BLaER1 (cell line): ENCODE data around the gene ZC3HAV1.
"Not testable (repeated sequence)": the region's sequence is repeated elsewhere in the genome, so short reads cannot be mapped to it uniquely, and the experiment has no call there.

Experiments used
- H3K27ac ChIP-seq: shearing (Covaris generic); formaldehyde crosslinking; 2 replicates; pipeline ENCODE4 v1.8.1; 2022
- H3K27me3 ChIP-seq: shearing (Covaris generic); formaldehyde crosslinking; 2 replicates; pipeline ENCODE4 v1.8.1; 2022
- H3K36me3 ChIP-seq: shearing (Covaris generic); formaldehyde crosslinking; 2 replicates; pipeline ENCODE4 v1.8.1; 2022
- H3K4me1 ChIP-seq: shearing (Covaris generic); formaldehyde crosslinking; 2 replicates; pipeline ENCODE4 v1.8.1; 2022
- H3K4me2 ChIP-seq: shearing (Covaris generic); formaldehyde crosslinking; 2 replicates; pipeline ENCODE4 v1.8.1; 2022
- H3K4me3 ChIP-seq: shearing (Covaris generic); formaldehyde crosslinking; 2 replicates; pipeline ENCODE4 v1.8.1; 2022
- H3K9ac ChIP-seq: shearing (Covaris generic); formaldehyde crosslinking; 2 replicates; pipeline ENCODE4 v1.8.1; 2022
- H3K9me3 ChIP-seq: shearing (Covaris generic); formaldehyde crosslinking; 2 replicates; pipeline ENCODE4 v1.8.1; 2022
- H4K20me1 ChIP-seq: shearing (Covaris generic); formaldehyde crosslinking; 2 replicates; pipeline ENCODE4 v1.8.1; 2022
- Cebpa-rat ChIP-seq: shearing (Covaris generic); IDR thresholded peaks from 2 replicates; pipeline ENCODE4 v1.8.1; 2022

The ZC3HAV1 gene

GRCh38 chr7:139109188-139109982 lies at the start of gene ZC3HAV1:
Gene ZC3HAV1 (minus strand): TSS chr7:139109720. CDS start chr7:139109331, 389 bp downstream.
- Histone ChIP-seq H3K9me3 (no peaks in the 10 kb centered on the region), H3K27me3 (no peaks in the 10 kb centered on the region), H3K4me1 (peaks cover 37% of the 10 kb centered on the region), H3K27ac (peak within 1 kb of the TSS; percentile 92), H4K20me1 (peaks cover 50% of the 10 kb centered on the region), H3K9ac (peak within 1 kb of the TSS; percentile 94), H3K36me3 (no peaks in the 10 kb centered on the region), H3K4me2 (peak within 1 kb of the TSS; percentile 98), H3K4me3 (peak within 1 kb of the TSS; percentile 93)
- peak; percentile 87 for TF ChIP-seq Cebpa-rat

GRCh38 chr7:139153832-139154231 lies 44.3 kb upstream of the ZC3HAV1 start:
- no peaks in the 10 kb centered on the region for H3K27me3 ChIP-seq
- no peak overlapping the region for H3K9ac ChIP-seq
- H3K27ac ChIP-seq, result no peak overlapping the region
- TF ChIP-seq Cebpa-rat, result no peak
- H3K4me2 ChIP-seq, result no peak overlapping the region
- H3K9me3 ChIP-seq, result peaks cover 7% of the 10 kb centered on the region
- H4K20me1 ChIP-seq, result no peaks in the 10 kb centered on the region
- no peak overlapping the region for H3K4me3 ChIP-seq
- H3K36me3 ChIP-seq, result peaks cover 20% of the 10 kb centered on the region
- no peaks in the 10 kb centered on the region for H3K4me1 ChIP-seq

- TF ChIP-seq Cebpa-rat, result no peak
Observed at GRCh38 chr7:139152149-139152548, 42.6 kb upstream of the ZC3HAV1 start.

GRCh38 chr7:139139150-139139549 lies 29.6 kb upstream of the ZC3HAV1 start:
- no peak overlapping the region for H3K4me2 ChIP-seq
- peaks cover 7% of the 10 kb centered on the region for H3K4me1 ChIP-seq
- no peak overlapping the region for H3K27ac ChIP-seq
- H3K27me3 ChIP-seq, result no peaks in the 10 kb centered on the region
- TF ChIP-seq Cebpa-rat, result no peak
- H4K20me1 ChIP-seq, result no peaks in the 10 kb centered on the region
- peaks cover 4% of the 10 kb centered on the region; the same call in 1 of the 2 replicates for H3K36me3 ChIP-seq
- no peaks in the 10 kb centered on the region for H3K9me3 ChIP-seq
- H3K9ac ChIP-seq, result no peak overlapping the region
- H3K4me3 ChIP-seq, result no peak overlapping the region

More at GRCh38 chr7:139152149-139152548, 42.6 kb upstream of the ZC3HAV1 start:
- H3K27ac ChIP-seq, result no peak overlapping the region
- H3K9me3 ChIP-seq, result no peaks in the 10 kb centered on the region; the same call in 1 of the 2 replicates
- no peak overlapping the region for H3K4me3 ChIP-seq
- H3K9ac ChIP-seq, result no peak overlapping the region
- peaks cover 21% of the 10 kb centered on the region for H3K36me3 ChIP-seq
- H3K27me3 ChIP-seq, result no peaks in the 10 kb centered on the region
- no peaks in the 10 kb centered on the region for H4K20me1 ChIP-seq
- H3K4me1 ChIP-seq, result no peaks in the 10 kb centered on the region
- no peak overlapping the region for H3K4me2 ChIP-seq

GRCh38 chr7:139133335-139134139 lies 24.0 kb upstream of the ZC3HAV1 start:
- no peak for TF ChIP-seq Cebpa-rat
- Histone ChIP-seq H4K20me1 (no peaks in the 10 kb centered on the region), H3K4me2 (peak overlapping the region; percentile 88), H3K9me3 (no peaks in the 10 kb centered on the region), H3K4me3 (peak overlapping the region; percentile 67), H3K36me3 (no peaks in the 10 kb centered on the region), H3K9ac (peak overlapping the region; percentile 52), H3K27me3 (no peaks in the 10 kb centered on the region), H3K27ac (no peak overlapping the region), H3K4me1 (peaks cover 15% of the 10 kb centered on the region)

- H3K9ac ChIP-seq, result peak overlapping the region; percentile 52; the same call in 1 of the 2 replicates
- H3K27me3 ChIP-seq, result no peaks in the 10 kb centered on the region
- H3K4me2 ChIP-seq, result peak overlapping the region; percentile 88
- peaks cover 15% of the 10 kb centered on the region for H3K4me1 ChIP-seq
- no peaks in the 10 kb centered on the region for H3K36me3 ChIP-seq
- TF ChIP-seq Cebpa-rat, result no peak
- H3K9me3 ChIP-seq, result no peaks in the 10 kb centered on the region
- no peaks in the 10 kb centered on the region for H4K20me1 ChIP-seq
- H3K27ac ChIP-seq, result no peak overlapping the region
- peak overlapping the region; percentile 67 for H3K4me3 ChIP-seq
Observed at GRCh38 chr7:139132887-139133286, 23.4 kb upstream of the ZC3HAV1 start.

GRCh38 chr7:139131601-139132041 lies 22.1 kb upstream of the ZC3HAV1 start:
- Histone ChIP-seq H3K27ac (no peak overlapping the region), H3K4me1 (peaks cover 15% of the 10 kb centered on the region), H3K4me3 (no peak overlapping the region), H3K9me3 (no peaks in the 10 kb centered on the region), H3K27me3 (no peaks in the 10 kb centered on the region), H3K36me3 (no peaks in the 10 kb centered on the region), H3K9ac (no peak overlapping the region), H4K20me1 (no peaks in the 10 kb centered on the region), H3K4me2 (no peak overlapping the region)
- no peak for TF ChIP-seq Cebpa-rat

- not testable (repeated sequence) for H3K36me3 ChIP-seq, H3K27ac ChIP-seq, H4K20me1 ChIP-seq, H3K27me3 ChIP-seq, H3K9ac ChIP-seq, H3K4me2 ChIP-seq, H3K4me3 ChIP-seq, H3K9me3 ChIP-seq
- peaks cover 15% of the 10 kb centered on the region for H3K4me1 ChIP-seq
Observed at GRCh38 chr7:139129814-139130213, 20.3 kb upstream of the ZC3HAV1 start.

GRCh38 chr7:139127648-139128047 lies 18.1 kb upstream of the ZC3HAV1 start:
- no peak for TF ChIP-seq Cebpa-rat
- H3K4me2 ChIP-seq, result no peak overlapping the region

GRCh38 chr7:139125657-139126056 lies 16.1 kb upstream of the ZC3HAV1 start:
- no peaks in the 10 kb centered on the region for H3K36me3 ChIP-seq
- H4K20me1 ChIP-seq, result no peaks in the 10 kb centered on the region
- H3K9me3 ChIP-seq, result no peaks in the 10 kb centered on the region
- no peak overlapping the region for H3K27ac ChIP-seq
- no peak overlapping the region for H3K4me2 ChIP-seq
- H3K9ac ChIP-seq, result no peak overlapping the region
- TF ChIP-seq Cebpa-rat, result no peak
- H3K27me3 ChIP-seq, result no peaks in the 10 kb centered on the region
- H3K4me3 ChIP-seq, result no peak overlapping the region
- no peaks in the 10 kb centered on the region for H3K4me1 ChIP-seq

More at GRCh38 chr7:139127648-139128047, 18.1 kb upstream of the ZC3HAV1 start:
- Histone ChIP-seq H3K4me3 (no peak overlapping the region), H3K27me3 (no peaks in the 10 kb centered on the region), H3K9ac (no peak overlapping the region), H4K20me1 (no peaks in the 10 kb centered on the region), H3K36me3 (no peaks in the 10 kb centered on the region), H3K9me3 (no peaks in the 10 kb centered on the region), H3K4me1 (no peaks in the 10 kb centered on the region), H3K27ac (no peak overlapping the region)

- not testable (repeated sequence) for H4K20me1 ChIP-seq, H3K36me3 ChIP-seq, H3K4me2 ChIP-seq, H3K9ac ChIP-seq, H3K27me3 ChIP-seq, H3K27ac ChIP-seq, H3K4me3 ChIP-seq, H3K4me1 ChIP-seq, H3K9me3 ChIP-seq
Observed at GRCh38 chr7:139124995-139125394, 15.5 kb upstream of the ZC3HAV1 start.
